ENCODE measurements around the gene CT45A10.
"Not testable (repeated sequence)": the region's sequence is repeated elsewhere in the genome, so short reads cannot be mapped to it uniquely, and the experiment has no call there.

The CT45A10 gene, protein sequence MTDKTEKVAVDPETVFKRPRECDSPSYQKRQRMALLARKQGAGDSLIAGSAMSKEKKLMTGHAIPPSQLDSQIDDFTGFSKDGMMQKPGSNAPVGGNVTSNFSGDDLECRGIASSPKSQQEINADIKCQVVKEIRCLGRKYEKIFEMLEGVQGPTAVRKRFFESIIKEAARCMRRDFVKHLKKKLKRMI

GRCh38 chrX:135893294-135893817, at the start of gene CT45A10, which contains the start of gene SAGE1:
TSS of gene CT45A10 (minus strand) at chrX:135893444. CDS start at chrX:135885344, 8,100 bp downstream.
TSS of gene SAGE1 (plus strand) at chrX:135893716. CDS start at chrX:135896243, 2,527 bp downstream.
- DNase-seq, result no peak

GRCh38 chrX:135931644-135932487, 38.6 kb upstream of the CT45A10 start:
- DNase-seq, result peak in 1 of 2 donors; percentile 12

GRCh38 chrX:135927897-135928296, 34.7 kb upstream of the CT45A10 start:
- DNase-seq, result no peak

DNA sequence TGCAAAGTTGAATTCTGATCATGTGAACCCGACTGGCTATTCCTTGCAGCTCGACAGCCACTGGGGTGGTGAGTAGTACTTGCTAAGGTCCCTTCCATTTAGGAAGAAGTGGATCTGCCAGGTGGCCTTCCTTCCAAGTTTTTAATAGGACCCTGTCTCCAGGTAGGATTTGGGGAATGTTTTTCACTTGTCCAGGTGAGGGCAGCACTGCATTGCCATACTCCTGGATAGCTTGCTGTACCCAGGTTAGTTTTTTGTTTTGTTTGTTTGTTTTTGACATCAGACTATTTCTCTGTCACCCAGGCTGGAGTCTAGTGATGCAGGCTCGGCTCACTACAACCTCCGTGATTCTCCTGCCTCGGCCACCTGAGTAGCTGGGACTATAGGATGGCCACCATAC, 30.1 kb upstream of the CT45A10 start:
- no peak for DNase-seq

GRCh38 chrX:135920516-135920915, 27.3 kb upstream of the CT45A10 start:
- DNase-seq, result not testable (repeated sequence)

GRCh38 chrX:135914404-135914803, 21.2 kb upstream of the CT45A10 start:
- DNase-seq, result no peak

- DNase-seq, result no peak
Measured at GRCh38 chrX:135910251-135910650, 17.0 kb upstream of the CT45A10 start.

DNA sequence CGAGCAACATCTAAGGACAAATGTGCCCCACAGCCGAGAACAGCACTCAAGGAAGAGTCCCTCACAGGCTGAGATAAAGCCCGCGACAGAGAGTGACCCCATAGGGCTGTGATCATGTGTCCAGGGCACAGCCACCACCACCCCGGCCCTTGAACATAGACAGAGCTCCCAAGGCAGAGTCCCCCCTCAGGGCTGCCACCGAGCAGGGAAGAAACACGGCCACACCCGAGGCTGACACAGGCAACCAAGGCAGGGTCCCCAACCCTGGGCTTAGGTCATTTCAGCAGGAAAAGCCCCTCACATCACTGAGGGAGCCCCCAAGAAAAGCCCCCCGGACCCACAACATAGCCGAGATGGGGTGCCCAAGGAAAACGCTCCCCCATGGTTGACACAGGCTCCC, 463 bp downstream of the CT45A10 start:
- no peak for DNase-seq

- DNase-seq, result no peak
Measured at GRCh38 chrX:135890087-135890585, 3.1 kb downstream of the CT45A10 start.

- DNase-seq, result not testable (repeated sequence)
Measured at GRCh38 chrX:135888976-135889375, 4.3 kb downstream of the CT45A10 start.

DNA sequence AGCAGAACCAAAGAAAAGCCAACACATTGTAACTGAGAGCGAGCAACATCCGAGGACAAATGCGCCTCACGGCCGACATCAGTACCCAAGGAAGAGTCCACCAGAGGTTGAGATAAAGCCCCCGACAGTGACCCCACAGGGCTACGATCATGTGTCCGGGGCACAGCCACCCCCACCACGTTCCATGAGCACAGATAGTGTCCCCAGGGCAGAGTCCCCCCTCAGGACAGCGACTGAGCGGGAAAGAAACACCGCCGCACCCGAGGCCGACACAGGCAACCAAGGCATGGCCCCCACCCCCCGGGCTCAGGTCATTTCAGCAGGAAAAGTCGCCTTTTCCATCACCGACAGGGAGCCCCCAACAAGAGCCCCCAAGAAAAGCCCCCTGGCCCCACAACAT, 5.0 kb downstream of the CT45A10 start:
- DNase-seq, result not testable (repeated sequence)

GRCh38 chrX:135882741-135883140, 10.5 kb downstream of the CT45A10 start:
- not testable (repeated sequence) for DNase-seq

DNA sequence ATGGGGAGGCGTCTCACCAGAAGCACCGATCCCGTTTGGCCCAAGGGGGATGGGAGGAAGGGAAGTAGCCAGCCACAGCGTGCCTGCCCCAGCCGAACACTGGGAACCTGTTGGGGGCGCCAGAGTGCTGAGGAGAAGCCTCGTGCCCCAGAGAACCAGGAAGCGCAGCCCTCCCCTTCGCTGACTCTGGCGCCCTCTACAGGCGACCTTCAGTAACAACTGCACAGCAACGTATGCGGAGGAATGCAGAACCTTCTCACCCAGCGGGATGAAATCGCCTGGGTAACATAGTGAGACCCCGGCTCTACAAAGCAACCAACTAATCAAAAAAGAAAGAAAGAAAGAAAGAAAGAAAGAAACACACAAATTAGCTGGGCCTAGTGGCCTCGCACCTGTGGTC, 21.5 kb downstream of the CT45A10 start, which contains the start of gene CT45A9:
TSS of gene CT45A9 (minus strand) at position 101 of the 400 bp plus-strand sequence. CDS start 3,751 bp downstream, outside the sequence.
- DNase-seq, result not testable (repeated sequence)

DNA sequence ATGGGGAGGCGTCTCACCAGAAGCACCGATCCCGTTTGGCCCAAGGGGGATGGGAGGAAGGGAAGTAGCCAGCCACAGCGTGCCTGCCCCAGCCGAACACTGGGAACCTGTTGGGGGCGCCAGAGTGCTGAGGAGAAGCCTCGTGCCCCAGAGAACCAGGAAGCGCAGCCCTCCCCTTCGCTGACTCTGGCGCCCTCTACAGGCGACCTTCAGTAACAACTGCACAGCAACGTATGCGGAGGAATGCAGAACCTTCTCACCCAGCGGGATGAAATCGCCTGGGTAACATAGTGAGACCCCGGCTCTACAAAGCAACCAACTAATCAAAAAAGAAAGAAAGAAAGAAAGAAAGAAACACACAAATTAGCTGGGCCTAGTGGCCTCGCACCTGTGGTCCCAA, 38.8 kb downstream of the CT45A10 start, which contains the start of gene CT45A8:
TSS of gene CT45A8 (minus strand) at position 101 of the 400 bp plus-strand sequence. CDS start 3,755 bp downstream, outside the sequence.
- DNase-seq, result not testable (repeated sequence)

- not testable (repeated sequence) for DNase-seq
Measured at GRCh38 chrX:135837180-135837579, 56.1 kb downstream of the CT45A10 start, which contains the start of gene CT45A7. TSS of gene CT45A7 (minus strand) at chrX:135837280. CDS start at chrX:135833533, 3,747 bp downstream.

Data from hippocampal formation (tissue), 2 donors.